ENCODE measurements around the gene IWS1. TPM values are rescaled to one million over a fixed set of nuclear protein-coding genes. Genes with fewer than 3 reads are reported as not detected.
"Not testable (repeated sequence)": the region's sequence is repeated elsewhere in the genome, so short reads cannot be mapped to it uniquely, and the experiment has no call there.

IWS1 gene
- polyA plus RNA-seq, 3 donors = 65.0 to 79.4 (median 72.0) TPM

DNA sequence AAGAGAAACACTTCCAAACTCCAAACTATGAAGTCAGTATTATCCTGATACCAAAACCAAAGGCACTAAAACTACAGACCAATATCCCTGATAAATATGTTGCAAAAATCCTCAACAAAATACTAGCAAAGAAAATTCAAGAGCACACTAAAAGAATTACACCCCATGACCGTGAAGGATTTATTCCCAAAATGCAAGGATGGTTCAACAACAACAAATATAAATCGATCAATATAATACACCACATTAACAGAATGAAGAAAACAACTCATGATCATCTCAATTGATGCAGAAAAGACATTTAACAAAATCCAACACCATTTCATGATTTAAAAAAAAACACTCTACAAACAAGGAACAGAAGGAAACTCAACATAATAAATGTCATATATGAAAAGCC, 50.5 kb downstream of the IWS1 start:
- no peak for DNase-seq (ENCODE audit: extremely low read depth in 1 of 11, low read depth in 9 of 11, low spot score in 4 of 11)

DNA sequence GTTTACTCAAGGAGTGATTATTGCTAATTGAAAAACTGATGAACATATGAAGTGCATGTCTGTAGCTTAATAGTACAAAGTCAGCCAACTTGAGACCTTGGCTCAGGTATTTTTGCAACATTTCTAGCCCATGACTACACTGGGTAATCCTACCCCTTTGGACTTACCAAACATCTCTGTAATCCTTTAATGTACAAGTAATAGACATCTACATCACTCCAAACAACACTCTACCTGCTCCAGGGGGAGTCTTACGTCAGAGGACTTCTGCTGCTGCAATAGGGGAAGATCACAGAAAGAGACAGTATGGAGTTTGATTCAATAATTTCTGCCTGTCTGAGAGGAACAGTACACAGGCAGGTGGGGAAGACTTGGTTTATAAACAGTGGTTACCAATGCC, 54.0 kb downstream of the IWS1 start:
- DNase-seq (ENCODE audit: extremely low read depth in 1 of 11, low read depth in 9 of 11, low spot score in 4 of 11) = no peak

DNA sequence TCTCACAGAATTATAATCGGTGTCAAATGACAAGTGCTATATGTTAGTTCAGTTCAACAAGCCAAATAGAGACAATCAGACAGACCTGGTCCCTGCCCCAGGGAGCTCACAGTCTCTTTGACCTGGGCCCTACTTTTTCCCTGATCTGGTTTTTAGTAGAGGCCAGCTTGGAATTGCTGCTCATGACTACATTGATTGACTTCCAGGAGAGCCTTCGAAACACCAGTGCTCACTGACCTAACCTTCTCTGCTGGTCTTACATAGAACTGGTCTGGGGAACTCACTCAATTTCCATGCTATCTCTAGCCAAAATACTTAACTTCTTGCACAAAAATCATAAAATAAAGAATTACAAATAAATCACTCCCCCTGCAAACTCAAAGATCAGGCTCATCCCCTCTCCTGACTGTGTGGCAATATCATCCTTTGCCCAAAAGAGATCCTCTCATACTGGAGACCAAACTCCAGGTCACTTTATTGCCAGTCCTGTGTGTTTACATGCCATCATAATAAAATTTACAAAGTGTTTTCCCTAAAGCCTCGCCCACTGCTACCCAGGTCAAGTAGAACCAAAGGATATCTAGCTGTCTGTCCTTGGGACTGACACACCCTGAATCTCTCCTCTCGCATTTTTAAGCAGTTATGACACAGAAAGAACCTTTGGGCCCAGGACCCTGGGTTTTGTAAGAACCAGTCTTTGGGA, 54.9 kb downstream of the IWS1 start:
- no peak for DNase-seq (ENCODE audit: extremely low read depth in 1 of 11, low read depth in 9 of 11, low spot score in 4 of 11)

DNA sequence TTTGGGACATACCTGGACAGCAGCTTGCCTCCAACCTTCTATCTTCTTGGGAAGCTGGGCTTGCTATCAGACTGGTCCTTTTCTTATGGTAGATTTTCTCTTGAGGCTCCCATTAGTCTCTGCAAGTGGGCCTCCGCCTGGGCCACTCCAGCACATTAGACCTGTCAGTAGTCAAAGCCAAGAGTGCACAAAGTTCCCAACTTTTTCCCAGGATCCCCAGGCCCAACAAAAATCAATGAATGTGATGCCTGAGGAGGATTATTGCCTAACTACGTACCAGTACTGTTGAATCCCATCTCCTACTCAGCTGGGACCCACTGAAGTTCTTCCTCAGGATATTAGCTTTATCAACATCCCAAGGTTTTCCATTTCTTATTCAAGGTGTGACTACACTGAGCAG, 56.3 kb downstream of the IWS1 start:
- no peak for DNase-seq (ENCODE audit: extremely low read depth in 1 of 11, low read depth in 9 of 11, low spot score in 4 of 11)

DNA sequence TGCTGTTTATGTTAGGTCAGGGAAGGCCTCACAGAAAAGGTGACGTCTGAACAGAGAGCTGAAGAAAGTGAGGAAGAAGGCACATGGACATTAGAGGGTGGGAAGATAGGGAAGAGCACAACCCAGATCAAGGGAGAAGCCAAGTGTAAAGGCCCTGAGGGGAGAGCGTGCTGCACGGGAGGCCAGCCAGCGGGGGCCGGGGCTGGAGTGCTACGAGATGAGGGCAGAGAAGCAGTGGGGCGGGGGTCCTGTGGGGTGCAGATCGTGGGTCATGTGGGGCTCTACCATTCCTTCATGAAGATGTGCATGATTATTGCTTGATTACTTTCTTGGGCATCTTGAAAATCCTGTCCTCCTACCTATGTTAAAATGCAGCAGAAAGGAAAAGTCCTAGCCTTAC, 57.2 kb downstream of the IWS1 start:
- no peak for DNase-seq (ENCODE audit: extremely low read depth in 1 of 11, low read depth in 9 of 11, low spot score in 4 of 11)

DNA sequence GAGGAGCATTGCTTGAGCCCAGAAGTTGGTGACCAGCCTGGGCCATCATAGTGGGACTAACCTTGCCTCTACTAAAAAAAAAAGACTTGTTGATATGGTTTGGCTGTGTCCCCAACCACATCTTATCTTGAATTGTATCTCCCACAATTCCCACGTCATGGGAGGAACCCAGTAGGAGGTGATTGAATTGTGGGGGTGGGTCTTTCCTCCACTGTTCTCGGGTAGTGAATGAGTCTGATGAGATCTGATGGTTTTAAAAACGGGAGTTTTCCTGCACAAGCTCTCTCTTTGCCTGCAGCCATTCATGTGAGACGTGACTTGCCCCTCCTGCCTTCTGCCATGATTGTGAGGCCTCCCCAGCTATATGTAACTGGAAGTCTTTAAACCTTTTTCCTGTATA, 61.0 kb downstream of the IWS1 start:
- no peak for DNase-seq (ENCODE audit: extremely low read depth in 1 of 11, low read depth in 9 of 11, low spot score in 4 of 11)

DNA sequence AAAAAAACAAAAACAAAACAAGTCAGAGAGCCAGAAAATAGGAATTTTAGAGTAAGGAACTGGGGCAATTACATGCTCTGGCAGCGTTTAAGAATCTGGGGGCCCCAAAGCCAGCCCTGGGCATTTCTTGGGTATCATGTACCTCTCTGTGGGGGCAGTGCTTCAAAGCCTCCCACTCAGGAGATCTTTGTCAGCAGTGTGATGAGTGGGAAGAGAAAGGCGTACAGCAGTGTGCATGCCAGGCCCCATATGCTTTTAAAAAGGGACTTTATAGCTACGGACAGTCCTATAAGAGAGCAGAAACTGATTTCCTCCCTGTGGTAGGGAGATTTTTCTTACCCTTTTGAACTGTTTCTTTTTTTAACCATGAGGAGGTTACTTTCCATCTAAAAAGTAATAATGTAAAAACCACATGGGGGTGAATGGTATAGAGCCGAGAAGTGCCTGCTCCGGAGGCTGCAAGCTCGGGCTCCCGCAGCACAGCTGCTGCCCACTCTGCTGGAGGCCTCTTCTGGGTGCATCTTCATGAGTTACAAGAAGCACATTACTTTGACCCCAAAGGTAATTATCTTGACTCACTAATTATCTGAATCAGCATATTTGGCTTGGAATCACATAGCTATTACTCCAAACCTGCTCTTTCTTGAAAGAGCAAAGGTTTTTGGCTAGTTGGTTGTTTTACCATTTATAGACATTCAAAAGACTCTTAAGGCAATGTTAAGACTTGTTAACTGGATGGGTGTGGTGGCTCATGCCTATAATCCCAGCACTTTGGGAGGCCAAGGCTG, 61.6 kb downstream of the IWS1 start:
- peak in 1 of 11 donors; percentile 18 for DNase-seq (ENCODE audit: extremely low read depth in 1 of 11, low read depth in 9 of 11, low spot score in 4 of 11)

DNA sequence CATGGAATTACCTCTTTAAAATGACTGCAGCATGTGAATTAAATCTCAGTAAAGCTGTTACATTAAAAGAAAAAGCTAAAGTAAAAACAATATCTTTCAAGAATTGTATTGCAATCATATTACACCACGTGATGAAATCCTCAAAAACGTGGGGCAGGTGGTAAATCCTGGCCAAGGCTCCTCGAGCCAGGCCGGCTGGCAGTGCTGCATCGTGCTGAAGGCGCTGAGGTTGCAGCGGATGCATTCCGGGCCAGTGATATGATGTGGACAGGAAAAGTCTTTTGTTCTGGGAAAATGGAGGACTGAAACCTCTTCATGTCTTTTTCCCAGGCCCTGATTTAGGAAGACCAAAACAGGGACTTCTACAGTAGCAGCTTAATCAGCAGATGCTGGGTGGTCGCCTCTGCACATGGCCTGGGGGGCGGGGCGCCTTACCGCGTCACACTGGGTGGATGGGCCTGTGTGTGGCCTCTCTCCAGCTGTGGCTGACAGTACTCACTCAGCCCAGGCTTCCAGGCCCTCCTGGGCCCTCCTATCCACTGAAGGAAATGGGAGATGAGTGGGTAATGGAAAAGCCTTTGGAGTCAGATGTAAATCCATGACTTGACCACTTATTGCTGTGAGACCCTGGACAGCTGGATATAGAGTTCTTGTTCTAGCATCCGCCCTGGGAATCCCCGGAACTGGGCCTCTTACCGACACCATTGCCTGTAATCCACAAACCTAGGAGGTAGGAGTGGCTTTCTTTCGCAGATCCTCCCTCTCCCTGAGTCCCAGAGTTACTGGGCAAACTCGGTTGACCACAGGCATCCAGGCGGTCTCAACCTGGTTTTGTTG, 62.9 kb downstream of the IWS1 start:
- DNase-seq (ENCODE audit: extremely low read depth in 1 of 11, low read depth in 9 of 11, low spot score in 4 of 11) = no peak

DNA sequence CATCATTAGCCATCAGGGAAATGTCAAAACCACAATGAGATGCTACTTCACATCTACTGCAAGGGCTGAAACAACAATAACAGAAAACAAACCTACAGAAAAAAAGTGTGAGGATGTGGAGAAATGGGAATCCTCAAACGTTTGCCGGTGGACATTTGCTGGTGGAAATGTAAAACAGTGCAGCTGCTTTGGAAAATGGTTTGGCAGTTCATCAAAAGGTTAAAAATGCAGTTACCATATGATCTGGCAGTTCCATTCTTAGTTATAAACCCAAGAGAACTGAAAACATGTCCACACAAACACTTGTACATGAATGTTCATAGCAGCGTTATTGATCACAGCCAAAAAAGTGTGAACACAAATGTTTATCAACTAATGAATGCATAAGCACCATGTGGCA, 63.8 kb downstream of the IWS1 start:
- DNase-seq (ENCODE audit: extremely low read depth in 1 of 11, low read depth in 9 of 11, low spot score in 4 of 11) = no peak

DNA sequence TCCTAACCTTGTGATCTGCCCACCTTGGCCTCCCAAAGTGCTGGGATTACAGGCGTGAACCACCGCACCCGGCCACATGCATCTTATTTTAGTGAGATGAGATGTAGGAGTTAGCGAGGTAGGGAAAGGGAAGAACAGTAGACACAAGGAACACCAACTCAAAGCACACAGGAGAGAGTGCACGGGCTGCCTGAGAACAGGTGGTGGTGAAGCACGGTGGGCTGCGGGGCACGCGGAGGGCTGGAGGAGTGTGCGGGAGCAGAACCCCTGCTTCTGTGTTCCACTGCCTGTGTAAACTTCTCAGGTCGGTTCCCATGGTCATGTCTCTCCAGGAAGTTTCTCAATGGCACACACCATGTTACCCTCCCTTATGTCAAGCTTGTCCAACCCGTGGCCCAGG, 69.3 kb downstream of the IWS1 start:
- DNase-seq (ENCODE audit: extremely low read depth in 1 of 11, low read depth in 9 of 11, low spot score in 4 of 11) = no peak

DNA sequence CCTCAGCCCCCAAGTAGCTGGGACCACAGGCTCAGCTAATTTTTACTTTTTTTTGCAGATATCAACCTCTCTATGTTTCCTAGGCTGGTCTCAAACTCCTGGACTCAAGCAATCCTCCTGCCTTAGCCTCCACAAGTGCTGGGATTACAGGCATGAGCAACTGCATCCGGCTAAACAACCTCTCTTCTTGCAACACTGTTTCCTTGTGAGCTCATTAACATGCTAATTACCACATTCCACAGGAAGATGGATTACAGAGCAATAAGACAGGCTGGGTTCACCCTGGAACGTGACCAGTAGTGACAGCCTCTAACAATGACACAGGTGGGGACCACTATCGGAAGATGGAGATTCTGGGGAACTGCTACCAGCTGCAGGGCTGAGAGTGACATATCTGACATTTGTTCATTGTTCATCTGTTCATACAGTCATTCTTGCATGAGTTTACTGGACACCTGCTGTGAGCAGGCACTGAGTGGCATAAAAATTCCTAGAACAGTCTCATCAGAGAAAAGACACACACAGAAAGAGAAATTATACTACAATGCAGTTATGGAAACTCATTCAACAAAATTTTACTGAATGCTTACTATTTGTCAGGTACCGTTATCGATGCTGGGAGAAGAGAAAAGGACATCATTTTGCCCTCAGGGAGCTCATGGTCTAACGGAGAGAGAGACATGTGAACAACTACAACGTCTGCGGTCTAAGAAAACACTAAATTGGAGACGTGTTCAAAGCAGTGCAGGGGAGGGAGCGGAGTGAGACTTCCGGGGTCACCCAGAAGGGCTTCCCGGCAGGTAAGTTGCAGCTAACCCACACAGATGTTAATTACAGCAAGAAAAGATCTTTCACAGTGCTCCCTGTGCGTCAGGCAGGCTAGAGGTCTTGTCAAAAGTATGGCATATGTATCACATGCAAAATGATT, 70.5 kb downstream of the IWS1 start:
- DNase-seq (ENCODE audit: extremely low read depth in 1 of 11, low read depth in 9 of 11, low spot score in 4 of 11) = no peak

DNA sequence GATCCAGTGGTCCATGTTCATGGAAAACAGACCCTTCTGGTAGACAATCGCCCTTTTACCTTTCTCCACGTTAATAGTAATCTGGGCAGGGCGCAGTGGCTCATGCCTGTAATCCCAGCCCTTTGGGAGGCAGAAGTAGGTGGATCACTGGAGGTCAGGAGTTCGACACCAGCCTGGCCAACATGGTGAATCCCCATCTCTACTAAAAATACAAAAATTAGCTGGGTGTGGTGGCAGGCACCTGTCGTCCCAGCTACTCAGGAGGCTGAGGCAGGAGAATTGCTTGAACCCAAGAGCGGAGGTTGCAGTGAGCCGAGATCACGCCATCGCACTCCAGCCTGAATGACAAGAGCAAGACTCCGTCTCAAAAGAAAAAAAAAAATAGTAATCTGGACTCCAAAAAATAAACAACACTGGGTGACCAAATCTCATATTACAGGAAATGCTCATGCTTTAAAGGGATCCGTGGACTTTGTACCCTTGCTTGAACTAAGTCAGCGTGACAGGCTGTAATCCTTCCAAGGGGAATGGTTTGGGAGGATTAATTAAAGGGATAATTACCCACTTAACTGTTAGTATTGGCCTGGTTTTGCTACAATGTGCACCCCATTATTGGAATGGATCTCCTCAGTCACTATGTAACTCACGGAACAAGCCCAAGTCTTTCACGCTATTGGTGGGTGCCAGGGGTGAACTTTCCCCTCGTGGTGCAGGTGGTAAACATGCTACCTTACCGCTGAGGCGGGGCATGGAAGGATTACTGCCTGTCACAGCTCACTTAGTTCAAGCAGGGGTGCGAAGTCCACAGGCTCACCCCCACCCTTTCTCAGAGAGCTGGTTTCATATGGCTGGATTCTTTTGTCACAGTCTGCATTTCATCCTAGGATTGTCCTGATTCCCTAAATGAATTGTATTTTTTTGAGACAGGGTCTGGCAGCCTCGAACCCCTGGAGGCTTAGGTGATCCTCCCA, 71.4 kb downstream of the IWS1 start:
- peak in 7 of 11 donors; percentile 31 to 67 (median 43) for DNase-seq (ENCODE audit: extremely low read depth in 1 of 11, low read depth in 9 of 11, low spot score in 4 of 11)

DNA sequence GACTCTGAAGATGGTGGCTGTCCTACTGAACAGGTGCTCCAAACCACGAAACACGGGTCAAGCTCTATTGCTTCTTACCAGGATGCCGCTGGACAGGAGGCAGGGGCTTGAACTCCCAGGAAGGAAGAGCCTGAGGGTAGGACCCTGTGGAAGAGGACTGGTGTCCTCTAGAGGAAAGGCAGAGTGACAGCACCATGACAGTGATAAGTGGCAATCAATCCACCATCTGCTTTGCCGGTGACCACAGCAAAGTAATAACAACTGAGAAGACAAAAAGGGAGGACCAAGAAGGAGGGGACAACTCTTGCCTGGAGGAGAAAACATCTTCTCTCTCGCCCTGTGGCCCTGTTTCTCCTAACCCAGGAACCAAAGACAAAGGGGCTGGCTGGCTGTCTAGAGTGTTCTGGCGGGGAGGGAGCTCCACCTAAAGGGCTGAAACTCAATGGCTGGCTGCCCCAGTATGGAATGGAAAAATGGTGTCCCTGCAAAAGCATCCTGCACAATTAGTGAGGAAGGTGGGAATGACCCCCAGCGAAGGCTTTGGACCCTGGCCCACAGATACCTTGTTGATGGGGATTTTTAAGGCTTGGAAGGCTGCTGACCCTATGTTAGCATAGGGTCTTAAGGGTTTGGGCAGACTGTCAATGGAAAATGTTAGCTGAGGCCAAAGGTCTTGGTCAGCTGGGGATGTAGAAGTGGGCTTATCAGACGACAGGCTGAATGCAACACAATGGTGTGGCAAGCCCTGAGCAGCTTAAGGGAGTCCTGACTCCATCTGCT, 72.7 kb downstream of the IWS1 start:
- no peak for DNase-seq (ENCODE audit: extremely low read depth in 1 of 11, low read depth in 9 of 11, low spot score in 4 of 11)

DNA sequence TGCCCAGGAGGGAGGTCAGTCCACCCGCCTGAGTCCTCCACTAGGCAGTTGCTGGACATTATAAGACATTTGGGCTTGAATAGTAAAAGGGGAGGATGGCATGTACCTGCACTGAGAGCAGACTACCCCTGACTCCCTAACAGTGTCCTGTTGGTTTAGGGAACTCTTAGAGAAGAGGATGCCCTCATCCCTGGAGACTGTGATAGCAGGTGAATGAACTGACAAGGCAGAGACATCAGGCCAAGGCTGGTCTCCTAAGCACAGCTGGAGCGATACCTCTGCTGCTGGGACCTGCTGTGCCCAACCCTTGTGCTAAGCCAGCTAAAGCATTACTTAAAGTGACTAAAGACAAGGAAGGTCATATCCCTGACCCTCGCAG, 73.3 kb downstream of the IWS1 start:
- DNase-seq (ENCODE audit: extremely low read depth in 1 of 11, low read depth in 9 of 11, low spot score in 4 of 11) = no peak

DNA sequence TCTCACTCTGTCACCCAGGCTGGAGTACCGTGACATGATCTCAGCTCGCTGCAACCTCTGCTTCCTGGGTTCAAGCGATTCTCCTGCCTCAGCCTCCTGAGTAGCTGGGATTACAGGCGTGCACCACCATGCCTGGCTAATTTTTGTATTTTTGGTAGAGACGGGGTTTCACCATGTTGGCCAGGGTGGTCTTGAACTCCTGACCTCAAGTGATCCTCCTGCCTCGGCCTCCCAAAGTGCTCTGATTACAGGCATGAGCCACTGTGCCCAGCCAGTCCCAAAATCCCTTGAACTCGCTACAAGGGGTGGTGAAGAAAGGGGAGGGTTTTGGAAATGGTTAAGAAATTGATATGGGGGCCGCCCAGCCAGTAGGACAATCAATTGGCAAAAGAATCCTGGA, 73.9 kb downstream of the IWS1 start:
- not testable (repeated sequence) for DNase-seq (ENCODE audit: extremely low read depth in 1 of 11, low read depth in 9 of 11, low spot score in 4 of 11)

DNA sequence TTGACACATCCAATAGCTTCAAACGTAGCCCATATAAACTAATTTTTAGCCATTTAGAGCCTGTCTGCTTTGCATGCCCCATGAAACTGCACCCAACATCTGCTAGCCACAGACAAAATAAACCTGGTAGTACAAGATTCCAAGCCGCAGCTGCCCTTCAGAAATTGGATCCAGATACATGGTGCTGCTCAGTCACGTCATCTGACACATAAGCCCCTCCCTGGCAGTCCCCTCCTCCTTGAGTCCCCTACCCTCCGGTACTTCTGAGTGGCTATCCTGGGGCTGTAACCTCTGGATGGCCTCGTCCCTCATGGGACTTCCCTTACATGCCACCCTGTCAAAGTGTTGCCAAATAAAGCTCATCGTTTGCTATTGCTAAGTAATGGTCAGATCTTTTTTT, 74.3 kb downstream of the IWS1 start:
- no peak for DNase-seq (ENCODE audit: extremely low read depth in 1 of 11, low read depth in 9 of 11, low spot score in 4 of 11)

DNA sequence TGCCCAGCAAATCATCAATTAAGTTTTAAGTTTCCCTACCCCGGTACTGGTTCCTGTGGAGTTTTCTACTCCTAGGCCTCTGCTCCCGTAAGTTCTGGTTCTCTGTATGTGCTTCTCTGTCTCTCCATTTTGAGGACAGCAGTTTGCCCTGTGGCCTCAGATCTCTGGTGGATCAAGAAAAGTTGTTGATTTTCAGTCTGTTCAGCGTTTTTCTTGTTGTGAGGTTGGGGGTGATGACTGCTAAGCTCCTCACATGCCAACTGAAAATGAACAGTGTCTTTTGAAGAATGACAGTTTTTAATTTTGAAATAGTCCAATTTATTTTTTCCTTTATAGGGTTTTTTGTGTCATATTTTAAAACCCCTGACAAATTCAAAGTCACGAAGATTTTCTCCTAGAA, 76.4 kb downstream of the IWS1 start:
- no peak for DNase-seq (ENCODE audit: extremely low read depth in 1 of 11, low read depth in 9 of 11, low spot score in 4 of 11)
